H1 (cell line): ENCODE data around the gene MIB2. TPM values are rescaled to one million over a fixed set of nuclear protein-coding genes. Genes with fewer than 3 reads are reported as not detected.

ENCODE experiments used
- CTCF ChIA-PET: fragments of 300-600 bp; sonication (Branson Sonifier 250); formaldehyde crosslinking; loops from one replicate; lab custom pipeline; 2021; ENCODE audit not compliant: partially characterized antibody; lab: Charles Lee
- POLR2A ChIA-PET: fragments of 300-600 bp; sonication (Branson Sonifier 250); formaldehyde crosslinking; loops from one replicate; lab custom pipeline; 2021; ENCODE audit warnings: inconsistent platforms; ENCODE audit not compliant: partially characterized antibody; lab: Charles Lee
- DNase-seq, 2 experiments: peaks; one replicate each; pipeline versions ENCODE4 v3.0.0 to v3.0.0-alpha.2; 2010 to 2022; ENCODE audit warnings: low spot score in 2 of 2, low read depth in 1 of 2, mixed read lengths in 1 of 2
- FAIRE-seq: peaks from 2 replicates; lab custom pipeline; 2011; peaks lifted over from hg19 to GRCh38; lab: Jason Lieb, UNC
- H2AFZ ChIP-seq: 2 replicates; pipeline ENCODE4 v1.8.1; 2012; ENCODE audit warnings: low read length, inconsistent platforms
- H2AK5ac ChIP-seq: 2 replicates; pipeline ENCODE4 v1.6.1; 2013; ENCODE audit warnings: low read depth, low read length
- H2BK120ac ChIP-seq: replicated peaks from 2 replicates; pipeline ENCODE3; 2013; ENCODE audit warnings: low read depth, low read length, inconsistent platforms
- H2BK12ac ChIP-seq: 2 replicates; pipeline ENCODE4 v1.6.1; 2013; ENCODE audit warnings: low read depth, low read length
- H2BK15ac ChIP-seq: 2 replicates; pipeline ENCODE4 v1.6.1; 2013; ENCODE audit warnings: low read length
- H2BK20ac ChIP-seq: 2 replicates; pipeline ENCODE4 v1.6.1; 2013; ENCODE audit warnings: low read length
- H2BK5ac ChIP-seq: 2 replicates; pipeline ENCODE4 v1.6.1; 2013; ENCODE audit warnings: low read depth, low read length
- H3K14ac ChIP-seq: 2 replicates; pipeline ENCODE4 v1.6.1; 2013; ENCODE audit warnings: inconsistent platforms; ENCODE audit not compliant: insufficient read length
- H3K18ac ChIP-seq: 2 replicates; pipeline ENCODE4 v1.6.1; 2013; ENCODE audit warnings: low read length; ENCODE audit errors: extremely low read depth
- H3K23ac ChIP-seq: 2 replicates; pipeline ENCODE4 v1.6.1; 2013; ENCODE audit warnings: inconsistent platforms; ENCODE audit not compliant: insufficient read length
- H3K23me2 ChIP-seq: 2 replicates; pipeline ENCODE4 v1.6.1; 2013; ENCODE audit warnings: low read depth, low read length
- H3K27ac ChIP-seq: 2 replicates; pipeline ENCODE4 v1.6.1; 2011; ENCODE audit warnings: low read depth, low read length, inconsistent platforms
- H3K27me3 ChIP-seq, 4 experiments: replicated peaks in 1 of 4; 1 replicate in 1 of 4; 2 replicates in 3 of 4; pipeline versions ENCODE4 v1.6.1 to v1.8.1; 2011 to 2013; ENCODE audit warnings: low read length in 3 of 4, mild to moderate bottlenecking in 3 of 4, inconsistent platforms in 2 of 4, mixed read lengths in 2 of 4, moderate library complexity in 1 of 4; ENCODE audit not compliant: control insufficient read depth in 3 of 4, insufficient read depth in 3 of 4; ENCODE audit errors: extremely low read depth in 1 of 4
- H3K36me3 ChIP-seq, 4 experiments: 2 replicates each; pipeline versions ENCODE4 v1.6.1 to v1.8.1; 2011 to 2013; ENCODE audit warnings: mild to moderate bottlenecking in 4 of 4, low read length in 3 of 4, moderate library complexity in 2 of 4, control low read depth in 1 of 4, inconsistent platforms in 1 of 4; ENCODE audit not compliant: insufficient read depth in 4 of 4, control insufficient read depth in 2 of 4
- H3K4ac ChIP-seq: replicated peaks from 2 replicates; pipeline ENCODE3; 2013; ENCODE audit warnings: low read length, low read depth, mixed read lengths, inconsistent platforms; ENCODE audit not compliant: insufficient read length
- H3K4me1 ChIP-seq, 4 experiments: replicated peaks in 1 of 4; 1 replicate in 1 of 4; 2 replicates in 3 of 4; pipeline versions ENCODE4 v1.6.1 to v1.8.1; 2011 to 2013; ENCODE audit warnings: low read length in 3 of 4, inconsistent platforms in 2 of 4, mixed read lengths in 1 of 4; ENCODE audit not compliant: insufficient read depth in 4 of 4, control insufficient read depth in 3 of 4
- H3K4me2 ChIP-seq, 2 experiments: 2 replicates each; pipeline versions ENCODE4 v1.6.1 to v1.8.1; 2011 to 2013; ENCODE audit warnings: low read depth in 2 of 2, low read length in 2 of 2, control low read depth in 1 of 2, inconsistent platforms in 1 of 2, mild to moderate bottlenecking in 1 of 2; ENCODE audit not compliant: insufficient read depth in 1 of 2
- H3K4me3 ChIP-seq, 4 experiments: fragments of 200-600, 300-600 bp in 1 of 4; sonication (generic), shearing (Covaris generic), sonication (Bioruptor Twin) in 1 of 4; 2 replicates each; pipeline versions ENCODE4 v1.5.1 to v1.8.1; 2011 to 2016; ENCODE audit warnings: low read length in 4 of 4, low read depth in 3 of 4, control low read depth in 2 of 4, inconsistent platforms in 2 of 4, mild to moderate bottlenecking in 2 of 4, mixed read lengths in 1 of 4, moderate library complexity in 1 of 4; ENCODE audit not compliant: insufficient read depth in 2 of 4; ENCODE audit errors: extremely low read depth in 1 of 4
- H3K56ac ChIP-seq: replicated peaks from 2 replicates; pipeline ENCODE3; 2013; ENCODE audit warnings: low read depth, mild to moderate bottlenecking, mixed read lengths, low read length, inconsistent platforms; ENCODE audit not compliant: insufficient read length
- H3K79me1 ChIP-seq: 2 replicates; pipeline ENCODE4 v1.6.1; 2013; ENCODE audit warnings: low read depth, low read length, control low read depth
- H3K79me2 ChIP-seq, 2 experiments: 2 replicates each; pipeline versions ENCODE4 v1.6.1 to v1.8.1; 2012 to 2013; ENCODE audit warnings: low read length in 2 of 2, mild to moderate bottlenecking in 2 of 2, inconsistent platforms in 1 of 2; ENCODE audit not compliant: insufficient read depth in 2 of 2, control insufficient read depth in 1 of 2
- H3K9ac ChIP-seq, 4 experiments: replicated peaks in 1 of 4; 1 replicate in 1 of 4; 2 replicates in 3 of 4; pipeline versions ENCODE4 v1.6.1 to v1.8.1; 2011 to 2013; ENCODE audit warnings: low read depth in 3 of 4, low read length in 3 of 4, control low read depth in 2 of 4, mild to moderate bottlenecking in 2 of 4, moderate library complexity in 2 of 4, inconsistent platforms in 1 of 4; ENCODE audit errors: extremely low read depth in 1 of 4
- H3K9me3 ChIP-seq, 2 experiments: 2 replicates each; pipeline versions ENCODE4 v1.6.1 to v1.8.1; 2012 to 2013; ENCODE audit warnings: mild to moderate bottlenecking in 2 of 2, moderate library complexity in 2 of 2, control low read depth in 1 of 2, inconsistent platforms in 1 of 2, low read depth in 1 of 2, low read length in 1 of 2, mixed read lengths in 1 of 2; ENCODE audit not compliant: insufficient read depth in 2 of 2
- H4K20me1 ChIP-seq, 2 experiments: replicated peaks in 1 of 2; 2 replicates each; pipeline versions ENCODE3 to v1.8.1; 2011 to 2013; ENCODE audit warnings: inconsistent platforms in 2 of 2, low read length in 2 of 2, mild to moderate bottlenecking in 1 of 2; ENCODE audit not compliant: insufficient read depth in 2 of 2, control insufficient read depth in 1 of 2
- H4K5ac ChIP-seq: 2 replicates; pipeline ENCODE4 v1.6.1; 2013; ENCODE audit warnings: low read length, low read depth, mixed read lengths, inconsistent platforms; ENCODE audit not compliant: insufficient read length
- H4K8ac ChIP-seq: 2 replicates; pipeline ENCODE4 v1.8.0; 2013; ENCODE audit warnings: mild to moderate bottlenecking, moderate library complexity, low read length, inconsistent platforms; ENCODE audit not compliant: insufficient read depth; ENCODE audit errors: extremely low read depth
- H4K91ac ChIP-seq: replicated peaks from 2 replicates; pipeline ENCODE3; 2013; ENCODE audit warnings: low read length, mixed read lengths, inconsistent platforms; ENCODE audit not compliant: insufficient read length
- CEBPB ChIP-seq: IDR thresholded peaks from 2 replicates; pipeline ENCODE4 v1.6.1; 2012; ENCODE audit warnings: low read depth, low read length
- CTBP2 ChIP-seq: IDR thresholded peaks from 2 replicates; pipeline ENCODE4 v1.7.0; 2011; ENCODE audit warnings: borderline replicate concordance, mild to moderate bottlenecking, moderate library complexity, mixed read lengths, low read length; ENCODE audit not compliant: insufficient read depth, insufficient read length
- EGR1 ChIP-seq: IDR thresholded peaks from 2 replicates; pipeline ENCODE4 v1.6.1; 2011; ENCODE audit warnings: low read depth, low read length, borderline replicate concordance
- GABPA ChIP-seq: IDR thresholded peaks from 2 replicates; pipeline ENCODE4 v1.6.1; 2011; ENCODE audit warnings: mild to moderate bottlenecking, low read length, moderate library complexity, borderline replicate concordance; ENCODE audit not compliant: insufficient read depth
- POLR2A ChIP-seq, 2 experiments: IDR thresholded peaks; 1 replicate in 1 of 2; 2 replicates in 1 of 2; pipeline ENCODE4 v1.6.1; 2011; ENCODE audit warnings: low read depth in 2 of 2, low read length in 2 of 2, mild to moderate bottlenecking in 2 of 2; ENCODE audit errors: control extremely low read depth in 1 of 2
- POLR2AphosphoS5 ChIP-seq: IDR thresholded peaks from 2 replicates; pipeline ENCODE4 v1.6.1; 2011; ENCODE audit warnings: low read depth, low read length
- RAD21 ChIP-seq, 2 experiments: IDR thresholded peaks in 1 of 2; conservative IDR thresholded peaks in 1 of 2; 2 replicates each; pipeline ENCODE4 v1.6.1; 2011; ENCODE audit warnings: low read depth in 2 of 2, low read length in 2 of 2, improper control_type of control experiment in 1 of 2, inconsistent platforms in 1 of 2, mild to moderate bottlenecking in 1 of 2, moderate library complexity in 1 of 2
- RBBP5 ChIP-seq: IDR thresholded peaks from 2 replicates; pipeline ENCODE4 v1.7.1; 2012; ENCODE audit warnings: low read depth, mild to moderate bottlenecking, inconsistent platforms, low read length, moderate library complexity, borderline replicate concordance
- RXRA ChIP-seq: IDR thresholded peaks from 2 replicates; pipeline ENCODE4 v1.6.1; 2011; ENCODE audit warnings: low read depth, mild to moderate bottlenecking, low read length, moderate library complexity; ENCODE audit not compliant: insufficient read depth
- SIRT6 ChIP-seq: IDR thresholded peaks from one replicate; pipeline ENCODE4 v1.7.1; 2012; ENCODE audit warnings: low read length, inconsistent platforms
- SIX5 ChIP-seq: IDR thresholded peaks from 2 replicates; pipeline ENCODE4 v1.6.1; 2011; ENCODE audit warnings: mild to moderate bottlenecking, low read depth, low read length
- WGBS, 2 experiments: shearing (Covaris generic) in 1 of 2; methylation state at CpG; one replicate each; pipeline versions ENCODE4 v1.1.6 to v1.1.7; 2013 to 2015; ENCODE audit warnings: low lambda C conversion rate in 2 of 2, mixed read lengths in 2 of 2, inconsistent platforms in 1 of 2, low coverage in 1 of 2, missing lambda C conversion rate in 1 of 2; ENCODE audit not compliant: insufficient replicate concordance in 2 of 2, insufficient coverage in 1 of 2, insufficient read length in 1 of 2; ENCODE audit errors: extremely low coverage in 1 of 2, missing lambda C conversion rate in 1 of 2; 5-methylcytosine and 5-hydroxymethylcytosine counted together
- polyA plus RNA-seq, 7 experiments: library from polyadenylated mRNA; depleted of rRNA in 3 of 7; stranded (reverse) in 5 of 7; unstranded in 2 of 7; fragments of >200 nt in 5 of 7; fragments of 200-250 nt in 2 of 7; gene quantifications; 1 replicate in 5 of 7; 2 replicates in 1 of 7; 4 replicates in 1 of 7; pipeline versions ENCODE4 v1.2.1 to v1.2.3, GENCODE V29; 2011 to 2013; ENCODE audit warnings: missing spikeins in 2 of 7, mixed read lengths in 2 of 7
- total RNA-seq: library from RNA; stranded (reverse); fragmentation: NEBNext Ultra II Directional; extraction: Animal tissue kit (Norgen Biotek cat#: 25700); gene quantifications from 2 replicates; pipeline ENCODE4 v1.2.1, GENCODE V29; 2021
- TF ChIP-seq, protein P1 (sequence below): IDR thresholded peaks from 2 replicates; pipeline ENCODE4 v1.6.1; 2011; ENCODE audit warnings: low read depth, mild to moderate bottlenecking, low read length; ENCODE audit not compliant: insufficient read depth

MIB2 gene
- total and polyA plus RNA-seq, 2 of the 8 experiments (the other 6 are each of a cell fraction or from before 2014, with no cell fraction given), result 32.5 to 60.0 TPM

DNA sequence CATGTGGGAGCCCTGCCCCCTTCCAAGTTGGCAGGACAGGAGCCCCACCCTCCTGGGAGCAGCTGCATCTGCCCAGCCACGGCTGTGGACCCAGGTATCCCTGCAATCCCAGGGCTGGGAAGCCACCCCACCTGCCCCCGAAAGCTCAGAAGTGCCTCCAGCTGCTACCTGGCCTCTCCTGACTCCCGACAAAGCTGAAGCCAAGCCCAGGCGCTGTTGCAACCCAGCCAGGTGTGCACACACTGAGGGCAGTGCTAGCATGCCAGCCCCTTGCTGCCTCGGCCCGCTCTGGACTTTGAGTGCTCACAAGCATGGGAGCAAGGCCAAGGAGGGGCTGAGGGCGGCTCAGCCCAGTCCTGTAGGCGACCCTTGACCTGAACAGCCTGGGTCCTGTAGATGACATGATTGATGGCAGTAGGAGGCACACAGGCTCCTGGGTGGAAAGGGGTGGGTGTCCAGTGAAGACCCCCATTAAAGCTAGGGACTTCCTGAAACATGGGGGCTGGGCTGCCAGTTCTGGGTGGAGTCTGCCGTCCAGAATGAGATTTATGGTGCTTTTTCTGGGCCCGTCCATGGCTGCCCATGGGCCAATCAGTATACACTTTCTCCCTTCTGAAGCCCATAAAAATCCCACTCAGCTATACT lies 37.8 kb upstream of the MIB2 start:
- Histone ChIP-seq H4K5ac (no peak overlapping the region), H3K9ac (no peak overlapping the region), H3K56ac (no peak overlapping the region), H2BK5ac (no peak overlapping the region), H3K79me2 (peaks cover 13 to 19% of the 10 kb centered on the region in 2 experiments), H3K36me3 (peaks cover 0 to 5% (median 0%) of the 10 kb centered on the region in 4 experiments; a peak in 1 of 8 replicates), H2AFZ (no peak overlapping the region), H3K23me2 (peaks cover 8% of the 10 kb centered on the region; the same call in 1 of the 2 replicates), H3K4me3 (no peak overlapping the region), H4K91ac (no peak overlapping the region), H3K4me2 (no peak overlapping the region), H4K20me1 (no peaks in the 10 kb centered on the region), H2AK5ac (no peak overlapping the region), H3K18ac (no peak overlapping the region), H2BK12ac (no peak overlapping the region), H3K14ac (no peak overlapping the region), H3K4me1 (peaks cover 0 to 2% (median 0%) of the 10 kb centered on the region in 4 experiments; a peak in 1 of 7 replicates), H3K27ac (no peak overlapping the region), H2BK20ac (no peak overlapping the region), H2BK15ac (no peak overlapping the region), H3K9me3 (no peaks in the 10 kb centered on the region), H3K4ac (no peak overlapping the region), H4K8ac (no peak overlapping the region), H3K23ac (no peak overlapping the region), H2BK120ac (no peak overlapping the region), H3K27me3 (no peaks in the 10 kb centered on the region; a peak in 1 of 7 replicates), H3K79me1 (no peaks in the 10 kb centered on the region)
- CTCF ChIA-PET, result interaction anchor here (0.6 to 2.8 kb wide), 9 partner anchors 9 to 576 kb away, joined by 3 to 15 read pairs (median 4); no protein-coding TSS in a partner anchor
- TF ChIP-seq POLR2A (IDR thresholded peaks at IDR 0.05; ENCODE audit: control extremely low read depth in 1 of 2, low read depth in 2 of 2, low read length in 2 of 2) (no peak), RAD21 (IDR thresholded peaks at IDR 0.05 in 1 of 2, conservative IDR thresholded peaks at IDR 0.05 in 1 of 2; ENCODE audit: low read depth in 2 of 2, low read length in 2 of 2) (no peak), POLR2AphosphoS5 (no peak), EGR1 (no peak), GABPA (no peak), RBBP5 (no peak), CEBPB (no peak), RXRA (no peak), SIX5 (no peak), CTBP2 (no peak), SIRT6 (no peak)
- TF ChIP-seq, protein P1, sequence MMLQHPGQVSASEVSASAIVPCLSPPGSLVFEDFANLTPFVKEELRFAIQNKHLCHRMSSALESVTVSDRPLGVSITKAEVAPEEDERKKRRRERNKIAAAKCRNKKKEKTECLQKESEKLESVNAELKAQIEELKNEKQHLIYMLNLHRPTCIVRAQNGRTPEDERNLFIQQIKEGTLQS, result no peak
- no peak for DNase-seq
- FAIRE-seq, result no peak
- POLR2A ChIA-PET, result interaction anchor here (0.9 to 2.1 kb wide), 9 partner anchors 9 to 202 kb away, joined by 3 to 10 read pairs (median 5); partner anchors contain the start of gene MIB2
- 72% methylated on average over 10 of the region's 10 CpGs; no CpG with 5 or more reads in 1 of the 2 experiments for WGBS, 2 experiments
